Body of pancreas (tissue), 4 donors: ENCODE measurements around the gene STRIP2.

Experiments
- CTCF ChIP-seq, 7 experiments: fragments of 450-650 bp in 4 of 7; fragments of 200-600 bp in 3 of 7; sonication (generic) in 3 of 7; IDR thresholded peaks; one replicate each; pipeline ENCODE4 v1.5.1; 2016 to 2019; ENCODE audit warnings: antibody characterized with exemption in 7 of 7
- POLR2A ChIP-seq, 3 donors: fragments of 450-650 bp; IDR thresholded peaks; one replicate each; pipeline ENCODE4 v1.6.1; 2016; ENCODE audit warnings: antibody characterized with exemption in 3 of 3, mild to moderate bottlenecking in 2 of 3

GRCh38 chr7:129458171-129458570 lies 23.9 kb downstream of the STRIP2 start:
- TF ChIP-seq CTCF (IDR thresholded peaks at IDR 0.05) (no peak), POLR2A (IDR thresholded peaks at IDR 0.05) (no peak)
